Vagina (tissue), 2 donors: ENCODE data around the gene PHACTR3.

ENCODE experiments used
- POLR2A ChIP-seq, 2 donors: fragments of 450-650 bp; IDR thresholded peaks; one replicate each; pipeline ENCODE4 v1.6.1; 2017; ENCODE audit warnings: antibody characterized with exemption in 2 of 2, mild to moderate bottlenecking in 2 of 2, moderate library complexity in 2 of 2
- POLR2AphosphoS5 ChIP-seq, 2 donors: sonication (generic); formaldehyde crosslinking; IDR thresholded peaks; one replicate each; pipeline ENCODE4 v1.9.0; 2017; ENCODE audit warnings: antibody characterized with exemption in 2 of 2, mild to moderate bottlenecking in 2 of 2, low read depth in 1 of 2; ENCODE audit not compliant: insufficient read depth in 1 of 2
- TF ChIP-seq, protein P1 (sequence below), 3 experiments: fragments of 450-650 bp in 2 of 3; fragments of 200-600 bp in 1 of 3; sonication (generic) in 1 of 3; IDR thresholded peaks; one replicate each; pipeline ENCODE4 v1.5.1; 2017 to 2019; ENCODE audit warnings: antibody characterized with exemption in 3 of 3, mild to moderate bottlenecking in 2 of 3, moderate library complexity in 2 of 3

DNA sequence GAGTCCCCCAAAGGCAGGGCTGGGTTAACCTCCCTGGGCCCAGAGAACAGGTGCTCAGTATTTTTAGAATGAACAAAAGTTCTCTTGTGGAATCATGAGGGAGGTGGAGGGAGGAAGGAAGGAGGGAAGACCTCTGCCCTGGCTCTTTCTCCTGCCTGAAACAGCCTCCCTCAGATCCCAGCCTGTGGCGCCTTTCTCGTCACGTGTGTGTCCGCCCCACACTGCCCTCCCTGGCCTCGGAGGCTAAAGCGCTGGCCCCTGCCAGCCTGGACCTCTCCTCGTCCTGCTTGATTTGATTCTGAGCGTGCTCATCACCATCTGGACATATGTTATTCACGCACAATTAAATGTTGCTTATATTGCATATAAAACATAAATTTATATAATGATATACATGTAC is 40.9 kb downstream of the PHACTR3 start:
- TF ChIP-seq, protein P1, sequence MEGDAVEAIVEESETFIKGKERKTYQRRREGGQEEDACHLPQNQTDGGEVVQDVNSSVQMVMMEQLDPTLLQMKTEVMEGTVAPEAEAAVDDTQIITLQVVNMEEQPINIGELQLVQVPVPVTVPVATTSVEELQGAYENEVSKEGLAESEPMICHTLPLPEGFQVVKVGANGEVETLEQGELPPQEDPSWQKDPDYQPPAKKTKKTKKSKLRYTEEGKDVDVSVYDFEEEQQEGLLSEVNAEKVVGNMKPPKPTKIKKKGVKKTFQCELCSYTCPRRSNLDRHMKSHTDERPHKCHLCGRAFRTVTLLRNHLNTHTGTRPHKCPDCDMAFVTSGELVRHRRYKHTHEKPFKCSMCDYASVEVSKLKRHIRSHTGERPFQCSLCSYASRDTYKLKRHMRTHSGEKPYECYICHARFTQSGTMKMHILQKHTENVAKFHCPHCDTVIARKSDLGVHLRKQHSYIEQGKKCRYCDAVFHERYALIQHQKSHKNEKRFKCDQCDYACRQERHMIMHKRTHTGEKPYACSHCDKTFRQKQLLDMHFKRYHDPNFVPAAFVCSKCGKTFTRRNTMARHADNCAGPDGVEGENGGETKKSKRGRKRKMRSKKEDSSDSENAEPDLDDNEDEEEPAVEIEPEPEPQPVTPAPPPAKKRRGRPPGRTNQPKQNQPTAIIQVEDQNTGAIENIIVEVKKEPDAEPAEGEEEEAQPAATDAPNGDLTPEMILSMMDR (IDR thresholded peaks at IDR 0.05) = no peak
- no peak for TF ChIP-seq POLR2A (IDR thresholded peaks at IDR 0.05)
- no peak for TF ChIP-seq POLR2AphosphoS5 (IDR thresholded peaks at IDR 0.05; ENCODE audit: insufficient read depth in 1 of 2, low read depth in 1 of 2)
